Retinal pigment epithelial cell (primary cell): ENCODE data around the gene TMUB1.

ENCODE experiments used
- DNase-seq: peaks from one replicate; pipeline ENCODE4 v3.0.0-alpha.2; 2010; ENCODE audit warnings: low read depth
- H3K4me3 ChIP-seq: 2 replicates; pipeline ENCODE4 v1.5.1; 2011; ENCODE audit warnings: mild to moderate bottlenecking, low read length, control low read depth, moderate library complexity
- CTCF ChIP-seq: conservative IDR thresholded peaks from 2 replicates; pipeline ENCODE4 v1.5.1; 2011; ENCODE audit warnings: low read depth, low read length, control low read depth, inconsistent platforms

The TMUB1 gene

GRCh38 chr7:151121380-151122170 is 38.3 kb upstream of the TMUB1 start:
- H3K4me3 ChIP-seq, result no peak overlapping the region
- no peak for DNase-seq
- TF ChIP-seq CTCF, result no peak

- DNase-seq, result no peak
- no peak overlapping the region for H3K4me3 ChIP-seq
- no peak for TF ChIP-seq CTCF
These were observed 37.6 kb upstream of the TMUB1 start for GRCh38 chr7:151120896-151121295.

GRCh38 chr7:151119902-151120301 is 36.6 kb upstream of the TMUB1 start:
- DNase-seq, result no peak
- H3K4me3 ChIP-seq, result no peak overlapping the region
- TF ChIP-seq CTCF, result no peak

GRCh38 chr7:151119055-151119415 is 35.7 kb upstream of the TMUB1 start:
- DNase-seq, result no peak
- no peak overlapping the region for H3K4me3 ChIP-seq
- TF ChIP-seq CTCF, result no peak

GRCh38 chr7:151118108-151119054 is 35.1 kb upstream of the TMUB1 start:
- TF ChIP-seq CTCF, result no peak
- no peak overlapping the region for H3K4me3 ChIP-seq
- DNase-seq, result no peak

GRCh38 chr7:151117565-151117964 is 34.3 kb upstream of the TMUB1 start:
- no peak for DNase-seq
- TF ChIP-seq CTCF, result no peak
- H3K4me3 ChIP-seq, result no peak overlapping the region
